ENCODE results near the gene SELENON. TPM values are rescaled to one million over a fixed set of nuclear protein-coding genes. Genes with fewer than 3 reads are reported as not detected.

SELENON gene
- total RNA-seq, 1 donor from 2014 or later: 95.7 TPM

DNA sequence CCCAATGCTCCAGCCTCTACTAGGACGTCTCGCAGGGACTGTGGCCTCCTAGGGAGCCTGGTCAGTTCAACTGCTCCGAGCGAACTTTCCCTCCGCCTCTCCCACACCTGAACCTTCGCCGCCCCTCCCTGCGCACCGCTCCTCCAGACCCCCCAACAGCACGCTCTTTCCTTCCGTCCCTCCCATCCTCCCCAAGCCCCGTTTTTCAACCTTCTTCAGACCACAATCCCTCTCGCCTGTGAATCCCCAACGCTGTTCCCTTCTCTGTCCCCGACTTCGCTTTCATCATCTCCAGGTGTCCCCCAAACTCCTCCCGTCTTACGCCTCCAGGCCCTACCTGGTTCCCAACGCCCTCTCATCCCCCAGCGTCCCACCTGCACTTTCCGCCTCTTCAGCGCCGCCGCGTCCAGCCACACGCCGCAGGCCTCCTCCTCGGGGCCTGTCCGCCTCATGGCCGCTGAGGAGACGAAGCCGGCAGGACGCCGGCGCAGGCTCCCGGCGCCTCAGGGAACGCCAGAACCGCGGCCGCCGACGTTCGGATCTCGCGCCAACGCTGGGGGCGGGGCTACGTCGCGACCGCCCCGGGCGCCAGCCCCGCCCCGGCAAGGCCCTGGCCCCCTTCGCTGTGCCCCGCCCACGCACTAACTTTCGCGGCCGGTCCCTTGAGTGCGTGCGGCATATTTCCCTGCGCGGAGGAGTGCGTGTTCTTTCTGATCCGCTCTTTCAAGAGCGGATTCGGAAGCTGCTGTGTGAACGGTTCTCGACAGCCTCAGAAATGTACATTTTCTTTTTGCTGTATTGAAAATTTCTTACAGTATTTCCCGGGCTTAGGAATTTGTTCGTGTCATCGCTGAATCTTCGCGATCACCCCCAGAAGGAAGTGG is 59.2 kb downstream of the SELENON start, which contains the start of gene AUNIP:
AUNIP (minus strand) TSS at position 552 of the 884 bp plus-strand sequence; CDS start at position 452, 100 bp downstream.
- Mint-ChIP-seq H3K4me1 (ENCODE audit: low read depth) (peaks cover 27% of the 10 kb centered on the region), H3K27me3 (ENCODE audit: low read depth) (no peaks in the 10 kb centered on the region), H3K27ac (ENCODE audit: unreplicated experiment) (peak within 1 kb of the TSS; percentile 99), H3K36me3 (ENCODE audit: low read depth) (peaks cover 7% of the 10 kb centered on the region), H3K9me3 (ENCODE audit: low read depth) (no peaks in the 10 kb centered on the region), H3K4me3 (ENCODE audit: unreplicated experiment) (peak within 1 kb of the TSS; percentile 93)
- DNase-seq (ENCODE audit: low spot score): no peak
- TF ChIP-seq, protein P1, sequence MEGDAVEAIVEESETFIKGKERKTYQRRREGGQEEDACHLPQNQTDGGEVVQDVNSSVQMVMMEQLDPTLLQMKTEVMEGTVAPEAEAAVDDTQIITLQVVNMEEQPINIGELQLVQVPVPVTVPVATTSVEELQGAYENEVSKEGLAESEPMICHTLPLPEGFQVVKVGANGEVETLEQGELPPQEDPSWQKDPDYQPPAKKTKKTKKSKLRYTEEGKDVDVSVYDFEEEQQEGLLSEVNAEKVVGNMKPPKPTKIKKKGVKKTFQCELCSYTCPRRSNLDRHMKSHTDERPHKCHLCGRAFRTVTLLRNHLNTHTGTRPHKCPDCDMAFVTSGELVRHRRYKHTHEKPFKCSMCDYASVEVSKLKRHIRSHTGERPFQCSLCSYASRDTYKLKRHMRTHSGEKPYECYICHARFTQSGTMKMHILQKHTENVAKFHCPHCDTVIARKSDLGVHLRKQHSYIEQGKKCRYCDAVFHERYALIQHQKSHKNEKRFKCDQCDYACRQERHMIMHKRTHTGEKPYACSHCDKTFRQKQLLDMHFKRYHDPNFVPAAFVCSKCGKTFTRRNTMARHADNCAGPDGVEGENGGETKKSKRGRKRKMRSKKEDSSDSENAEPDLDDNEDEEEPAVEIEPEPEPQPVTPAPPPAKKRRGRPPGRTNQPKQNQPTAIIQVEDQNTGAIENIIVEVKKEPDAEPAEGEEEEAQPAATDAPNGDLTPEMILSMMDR (IDR thresholded peaks at IDR 0.05): no peak

DNA sequence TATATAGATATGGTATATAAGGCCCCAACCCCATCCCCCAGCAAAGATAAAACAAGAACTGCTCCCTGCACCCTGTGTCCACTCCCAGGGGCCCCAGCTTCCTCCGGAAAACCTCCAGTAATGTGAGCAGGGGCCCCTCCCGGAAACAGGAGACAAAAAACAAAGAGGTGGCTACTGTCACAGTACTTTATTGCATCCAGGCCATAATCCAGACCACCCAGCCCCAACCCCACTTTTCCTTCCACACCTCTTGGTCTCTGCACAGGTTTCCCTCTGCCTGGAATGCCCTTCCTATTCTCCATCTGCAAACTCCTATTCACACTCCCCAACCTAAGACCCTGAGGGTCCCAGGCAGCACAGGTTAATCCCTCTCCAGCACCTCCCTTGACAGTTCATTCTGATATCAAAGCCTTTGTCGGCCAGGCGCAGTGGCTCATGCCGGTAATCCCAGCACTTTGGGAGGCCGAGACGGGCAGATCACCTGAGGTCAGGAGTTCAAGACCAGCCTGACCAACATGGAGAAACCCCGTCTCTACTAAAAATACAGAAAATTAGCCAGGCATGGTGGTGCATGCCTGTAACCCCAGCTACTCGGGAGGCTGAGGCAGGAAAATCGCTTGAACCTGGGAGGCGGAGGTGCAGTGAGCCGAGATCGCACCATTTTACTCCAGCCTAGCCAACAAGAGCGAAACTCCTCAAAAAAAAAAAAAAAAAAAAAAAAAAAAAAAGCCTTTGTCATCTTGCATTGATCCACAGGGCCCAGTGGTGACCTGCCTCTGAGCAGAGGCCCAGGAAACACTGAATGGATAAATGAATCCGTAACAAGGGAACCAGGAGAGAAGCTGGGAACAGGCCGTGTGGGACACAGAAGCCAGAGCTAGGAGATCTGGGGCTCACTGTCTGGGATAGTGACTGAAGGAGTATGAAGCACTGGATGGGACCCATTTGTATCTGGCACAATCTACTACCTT is 61.6 kb downstream of the SELENON start:
- TF ChIP-seq, protein P1 (IDR thresholded peaks at IDR 0.05): no peak
- H3K9me3 Mint-ChIP-seq (ENCODE audit: low read depth): no peaks in the 10 kb centered on the region
- H3K27ac Mint-ChIP-seq (ENCODE audit: unreplicated experiment): peak overlapping the region; percentile 63
- no peak overlapping the region for H3K4me3 Mint-ChIP-seq (ENCODE audit: unreplicated experiment)
- H3K4me1 Mint-ChIP-seq (ENCODE audit: low read depth): peaks cover 27% of the 10 kb centered on the region
- DNase-seq (ENCODE audit: low spot score): no peak
- H3K27me3 Mint-ChIP-seq (ENCODE audit: low read depth): no peaks in the 10 kb centered on the region
- H3K36me3 Mint-ChIP-seq (ENCODE audit: low read depth): peaks cover 15% of the 10 kb centered on the region

DNA sequence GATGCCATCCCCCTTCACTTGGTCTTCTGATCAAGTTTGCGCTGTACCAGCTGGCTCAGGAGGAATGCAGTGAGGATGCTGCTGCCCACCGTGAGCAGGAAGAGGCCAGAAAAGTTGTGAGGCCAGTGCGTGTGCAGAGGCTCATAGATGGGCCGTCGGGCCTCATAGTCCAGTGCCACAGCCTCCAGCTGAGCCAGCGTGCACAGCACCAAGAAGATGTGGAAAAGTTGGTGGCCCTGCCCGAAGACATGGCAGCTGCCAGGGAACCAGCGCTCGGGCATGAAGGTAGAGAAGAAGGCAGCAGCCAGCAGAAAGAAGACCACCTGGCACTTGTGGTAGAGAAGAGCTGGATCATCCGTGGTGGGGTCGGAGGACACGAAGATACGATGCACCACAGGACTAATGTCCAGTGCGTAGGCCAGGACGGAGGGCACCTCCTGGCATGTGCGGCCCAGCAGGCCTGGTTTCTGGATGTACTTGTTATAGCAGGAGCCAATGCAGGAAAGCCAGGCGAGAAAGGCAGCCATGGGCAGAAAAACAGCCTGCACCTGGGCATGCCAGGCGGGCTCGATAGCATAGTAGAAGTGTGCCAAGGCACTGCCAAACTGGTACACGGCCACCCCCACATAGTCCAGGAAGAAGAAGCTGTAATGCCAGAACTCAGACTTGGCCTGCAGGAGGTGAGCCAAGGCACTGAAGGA is 62.9 kb downstream of the SELENON start:
- no peak overlapping the region for H3K27ac Mint-ChIP-seq (ENCODE audit: unreplicated experiment)
- H3K4me1 Mint-ChIP-seq (ENCODE audit: low read depth): peaks cover 27% of the 10 kb centered on the region
- H3K9me3 Mint-ChIP-seq (ENCODE audit: low read depth): no peaks in the 10 kb centered on the region
- no peak for DNase-seq (ENCODE audit: low spot score)
- H3K27me3 Mint-ChIP-seq (ENCODE audit: low read depth): no peaks in the 10 kb centered on the region
- no peak overlapping the region for H3K4me3 Mint-ChIP-seq (ENCODE audit: unreplicated experiment)
- TF ChIP-seq, protein P1 (IDR thresholded peaks at IDR 0.05): no peak
- H3K36me3 Mint-ChIP-seq (ENCODE audit: low read depth): peaks cover 17% of the 10 kb centered on the region

DNA sequence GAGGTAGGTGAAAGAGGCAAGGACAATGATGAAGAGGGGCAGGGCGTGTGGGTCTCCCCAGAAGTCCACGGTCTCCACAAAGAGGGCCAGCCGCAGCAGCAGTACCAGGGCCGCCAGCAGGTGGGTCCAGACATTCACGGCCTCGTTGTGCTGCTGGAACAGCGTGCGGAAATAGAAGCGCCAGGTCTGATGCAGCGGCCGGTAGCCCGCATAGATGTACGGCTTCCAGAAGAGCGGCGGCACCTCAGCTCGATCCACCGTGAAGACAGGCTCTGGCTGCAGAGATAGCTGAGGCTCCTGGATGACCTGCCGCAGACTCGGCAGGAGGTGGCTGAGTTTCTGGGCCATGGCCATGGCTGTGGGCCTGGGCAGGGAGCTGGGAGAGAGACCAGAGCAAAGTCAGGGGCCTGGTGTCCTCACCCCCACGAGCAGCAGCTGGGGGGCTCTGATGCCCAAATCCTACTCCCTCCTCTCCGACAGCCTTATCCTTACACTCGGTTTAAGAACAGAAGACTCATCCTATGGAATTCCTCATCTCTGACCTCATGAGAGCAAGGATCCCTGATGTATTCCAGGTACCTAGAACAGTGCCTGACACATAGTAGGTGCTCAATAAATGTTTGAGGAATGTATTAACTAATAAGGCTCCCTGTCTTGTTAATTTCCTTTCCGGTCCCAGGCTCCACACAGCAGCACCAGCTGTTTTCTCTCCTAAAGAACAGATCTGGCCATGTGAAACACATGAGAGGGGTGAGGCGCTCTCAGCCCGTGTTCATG is 63.7 kb downstream of the SELENON start:
- TF ChIP-seq, protein P1 (IDR thresholded peaks at IDR 0.05): no peak
- H3K9me3 Mint-ChIP-seq (ENCODE audit: low read depth): no peaks in the 10 kb centered on the region
- no peak for DNase-seq (ENCODE audit: low spot score)
- no peak overlapping the region for H3K4me3 Mint-ChIP-seq (ENCODE audit: unreplicated experiment)
- no peaks in the 10 kb centered on the region for H3K27me3 Mint-ChIP-seq (ENCODE audit: low read depth)
- H3K36me3 Mint-ChIP-seq (ENCODE audit: low read depth): peaks cover 17% of the 10 kb centered on the region
- H3K27ac Mint-ChIP-seq (ENCODE audit: unreplicated experiment): no peak overlapping the region
- peaks cover 22% of the 10 kb centered on the region for H3K4me1 Mint-ChIP-seq (ENCODE audit: low read depth)

Data from chondrocyte (in vitro differentiated cells).